K562 (cell line): Measurements from ENCODE around the gene GPRC5A. TPM values are rescaled to one million over a fixed set of nuclear protein-coding genes. Genes with fewer than 3 reads are reported as not detected.

Source experiments
- ATAC-seq: fragments of 200-7000 bp; cut with Tn5 transposase; 3 replicates; pipeline ENCODE4 v1.9.1; 2020; ENCODE audit warnings: moderate library complexity
- BruUV-seq: library from RNA; stranded (reverse); fragments of 400-500 nt; replicated peaks from 2 replicates; lab custom pipeline; 2021; lab: Mats Ljungman, UMichigan
- CTCF ChIA-PET: fragments of 300-600 bp; formaldehyde crosslinking; extraction: SDS; loops from one replicate; lab custom pipeline; 2021; ENCODE audit warnings: low intra/inter-chr PET ratio; lab: Yijun Ruan, JAX
- POLR2A ChIA-PET: fragments of 300-600, 350-650 bp; sonication (Branson Sonifier 250); formaldehyde crosslinking; extraction: SDS; loops from one replicate; lab custom pipeline; 2021; ENCODE audit warnings: antibody characterized with exemption, inconsistent platforms; lab: Yijun Ruan, JAX
- DNase-seq, 4 experiments: peaks; one replicate each; pipeline versions ENCODE4 v3.0.0 to v3.0.0-alpha.2; 2011 to 2018; ENCODE audit warnings: low spot score in 3 of 4, mixed read lengths in 3 of 4; ENCODE audit errors: extremely low read depth in 1 of 4
- FAIRE-seq: peaks from 2 replicates; lab custom pipeline; 2011; peaks lifted over from hg19 to GRCh38; lab: Jason Lieb, UNC
- H2AFZ ChIP-seq: 2 replicates; pipeline ENCODE4 v1.6.0; 2011; ENCODE audit warnings: low read depth, low read length, control low read depth, inconsistent platforms
- H3K27ac ChIP-seq: fragments of 200-600 bp; 3 replicates; pipeline ENCODE4 v1.8.0; 2011; ENCODE audit warnings: low read depth, mild to moderate bottlenecking, control low read depth, inconsistent platforms, low read length, moderate library complexity, mixed read lengths; ENCODE audit errors: extremely low read depth
- H3K27me3 ChIP-seq, 2 experiments: fragments of 300-600 bp in 1 of 2; 2 replicates in 1 of 2; 3 replicates in 1 of 2; pipeline versions ENCODE4 v1.6.0 to v1.8.0; 2011; ENCODE audit warnings: inconsistent platforms in 2 of 2, low read length in 2 of 2, mild to moderate bottlenecking in 1 of 2, mixed read lengths in 1 of 2, moderate library complexity in 1 of 2; ENCODE audit not compliant: control insufficient read depth in 2 of 2, insufficient read depth in 2 of 2
- H3K36me3 ChIP-seq: fragments of 300-600 bp; 3 replicates; pipeline ENCODE4 v1.8.0; 2011; ENCODE audit warnings: mild to moderate bottlenecking, low read length, inconsistent platforms; ENCODE audit not compliant: control insufficient read depth, insufficient read depth
- H3K4me1 ChIP-seq, 2 experiments: fragments of 200-600 bp in 1 of 2; replicated peaks in 1 of 2; 2 replicates in 1 of 2; 3 replicates in 1 of 2; pipeline versions ENCODE4 v1.5.1 to v1.8.0; 2011; ENCODE audit warnings: inconsistent platforms in 2 of 2, low read length in 2 of 2, mild to moderate bottlenecking in 1 of 2, mixed read lengths in 1 of 2, moderate library complexity in 1 of 2; ENCODE audit not compliant: control insufficient read depth in 2 of 2, insufficient read depth in 2 of 2
- H3K4me2 ChIP-seq: 2 replicates; pipeline ENCODE4 v1.6.1; 2011; ENCODE audit warnings: low read length, control low read depth, inconsistent platforms, mixed read lengths; ENCODE audit not compliant: insufficient read depth
- H3K4me3 ChIP-seq: fragments of 200-600 bp; sonication (generic), shearing (Covaris generic); 2 replicates; pipeline ENCODE4 v1.5.1; 2016; ENCODE audit warnings: control low read depth, inconsistent platforms
- H3K79me2 ChIP-seq: fragments of 200-600 bp; 3 replicates; pipeline ENCODE4 v1.8.0; 2011; ENCODE audit warnings: low read length, inconsistent platforms; ENCODE audit not compliant: control insufficient read depth, insufficient read depth
- H3K9ac ChIP-seq, 2 experiments: 2 replicates each; pipeline versions ENCODE4 v1.6.0 to v1.6.1; 2011; ENCODE audit warnings: low read depth in 2 of 2, low read length in 2 of 2, control low read depth in 1 of 2, inconsistent platforms in 1 of 2, mild to moderate bottlenecking in 1 of 2, mixed read lengths in 1 of 2; ENCODE audit not compliant: insufficient read depth in 1 of 2
- H3K9me1 ChIP-seq: one replicate; pipeline ENCODE4 v1.6.0; 2011; ENCODE audit warnings: inconsistent platforms, mild to moderate bottlenecking, low read length, moderate library complexity; ENCODE audit not compliant: control insufficient read depth, insufficient read depth
- H3K9me3 ChIP-seq: replicated peaks from 2 replicates; pipeline ENCODE4 v1.5.1; 2011; ENCODE audit warnings: low read depth, low read length, inconsistent platforms; ENCODE audit not compliant: control insufficient read depth, insufficient read depth
- H4K20me1 ChIP-seq: replicated peaks from 2 replicates; pipeline ENCODE4 v1.6.1; 2011; ENCODE audit warnings: low read length, inconsistent platforms, mixed read lengths; ENCODE audit not compliant: control insufficient read depth, insufficient read depth
- ARID4B ChIP-seq: sonication (generic); formaldehyde crosslinking; IDR thresholded peaks from 2 replicates; pipeline ENCODE4 v1.8.0; 2022; ENCODE audit warnings: mild to moderate bottlenecking, missing genetic modification reagents
- ATF7 ChIP-seq: fragments of 450-650 bp; IDR thresholded peaks from 2 replicates; pipeline ENCODE4 v1.7.1; 2014; ENCODE audit warnings: mild to moderate bottlenecking, moderate library complexity
- ETV5 ChIP-seq: sonication (generic); formaldehyde crosslinking; IDR thresholded peaks from 2 replicates; pipeline ENCODE4 v1.4.0; 2020; ENCODE audit warnings: low read depth, mild to moderate bottlenecking, missing genetic modification reagents
- FOXP1 ChIP-seq: sonication (generic); formaldehyde crosslinking; IDR thresholded peaks from 2 replicates; pipeline ENCODE4 v1.8.0; 2022; ENCODE audit warnings: mild to moderate bottlenecking, missing genetic modification reagents
- HDAC8 ChIP-seq: fragments of 450-650 bp; IDR thresholded peaks from 2 replicates; pipeline ENCODE4 v1.6.1; 2016; ENCODE audit warnings: mild to moderate bottlenecking, missing genetic modification characterization, moderate library complexity, missing compliant biosample characterization
- HLTF ChIP-seq: fragments of 450-650 bp; IDR thresholded peaks from 2 replicates; pipeline ENCODE4 v1.6.1; 2016
- KLF13 ChIP-seq: fragments of 450-650 bp; IDR thresholded peaks from 2 replicates; pipeline ENCODE4 v1.6.1; 2016; ENCODE audit warnings: missing genetic modification characterization, low read depth, mild to moderate bottlenecking, missing compliant biosample characterization, moderate library complexity, borderline replicate concordance
- MAFG ChIP-seq: fragments of 450-650 bp; conservative IDR thresholded peaks from 2 replicates; pipeline ENCODE4 v1.6.1; 2016; ENCODE audit warnings: missing genetic modification characterization, missing compliant biosample characterization
- SMAD2 ChIP-seq: fragments of 150-350 bp; IDR thresholded peaks from 2 replicates; pipeline ENCODE4 v1.6.1; 2014; ENCODE audit warnings: low read depth, mild to moderate bottlenecking, low read length
- ZKSCAN1 ChIP-seq: fragments of 150-350 bp; IDR thresholded peaks from 2 replicates; pipeline ENCODE4 v1.6.1; 2016; ENCODE audit warnings: low read depth, low read length
- WGBS: fragments of 100-300 bp; shearing (Covaris generic); methylation state at CpG from one replicate; pipeline ENCODE4 v1.1.6; 2016; ENCODE audit warnings: low coverage, mixed read lengths; ENCODE audit not compliant: insufficient coverage; ENCODE audit errors: missing lambda C conversion rate; 5-methylcytosine and 5-hydroxymethylcytosine counted together
- in situ Hi-C: fragments of 300-500 bp; cut with MboI; formaldehyde crosslinking; loops from 4 replicates; pipeline ENCODE4 v1.15.0; 2018; ENCODE audit warnings: inconsistent platforms, mixed read lengths
- intact Hi-C: fragments of 100-400 bp; cut with micrococcal nuclease; formaldehyde crosslinking; loops from 2 replicates; pipeline ENCODE4 v1.14.2; 2022
- polyA plus RNA-seq, 8 experiments: library from polyadenylated mRNA; depleted of rRNA in 4 of 8; stranded (reverse) in 5 of 8; unstranded in 3 of 8; fragments of >200 nt; fragmentation: Nextera tagmentation in 2 of 8; fragmentation: Illumina TruSeq in 1 of 8; extraction: Ambion mirVana in 2 of 8; extraction: Trizol in 1 of 8; gene quantifications; 2 replicates each; pipeline versions ENCODE4 v1.2.1 to v1.2.3, GENCODE V29; 2011 to 2014; ENCODE audit warnings: inconsistent platforms in 1 of 8, missing spikeins in 1 of 8
- total RNA-seq, 7 experiments: library from RNA; depleted of rRNA in 6 of 7; stranded (reverse); fragments of >200 nt in 6 of 7; fragmentation: Illumina TruSeq in 2 of 7; extraction: Trizol in 2 of 7; gene quantifications; 2 replicates each; pipeline versions ENCODE4 v1.2.1 to v1.2.3, GENCODE V29; 2011 to 2021; ENCODE audit warnings: low replicate concordance in 1 of 7
- TF ChIP-seq, protein P1 (sequence below), 2 experiments: IDR thresholded peaks; 2 replicates each; pipeline ENCODE4 v1.6.1; 2011; ENCODE audit warnings: borderline replicate concordance in 1 of 2, control low read depth in 1 of 2, low read depth in 1 of 2, low read length in 1 of 2, mild to moderate bottlenecking in 1 of 2, mixed read lengths in 1 of 2, moderate library complexity in 1 of 2; ENCODE audit not compliant: insufficient read depth in 1 of 2, insufficient read length in 1 of 2, poor library complexity in 1 of 2, severe bottlenecking in 1 of 2; ENCODE audit errors: extremely low read depth in 1 of 2
- TF ChIP-seq, protein P2 (sequence below): fragments of 250-450 bp; sonication (Bioruptor Pico); IDR thresholded peaks from 2 replicates; pipeline ENCODE4 v1.5.0; 2021

The GPRC5A gene
- total and polyA plus RNA-seq, 9 of the 15 experiments (the other 6 are each of a cell fraction or from before 2014, with no cell fraction given): 0.01 to 0.64 (median 0.08) TPM; not detected in 6

GRCh38 chr12:12897302-12897701 lies 5.9 kb downstream of the GPRC5A start:
- in situ Hi-C loops (no loop called here), intact Hi-C loops (no loop called here)
- Histone ChIP-seq H4K20me1 (0 out of 2 replicates have a peak, but pooled peaks cover 4% of the 10 kb centered on the region), H3K4me3 (no peak overlapping the region), H3K4me1 (no peaks in the 10 kb centered on the region; a peak in 1 of 5 replicates), H3K79me2 (no peaks in the 10 kb centered on the region), H3K4me2 (no peak overlapping the region), H3K27ac (no peak overlapping the region), H3K36me3 (no peaks in the 10 kb centered on the region), H3K9me1 (no peaks in the 10 kb centered on the region), H3K9ac (no peak overlapping the region), H3K27me3 (peaks cover 21 to 37% of the 10 kb centered on the region in 2 experiments), H2AFZ (no peak overlapping the region), H3K9me3 (no peaks in the 10 kb centered on the region)
- ChIA-PET POLR2A (no interaction called here), CTCF (interaction anchor here (0.6 kb wide), 1 partner anchor 29 kb away, joined by 5 read pairs; no protein-coding TSS in a partner anchor)
- TF ChIP-seq, protein P1, sequence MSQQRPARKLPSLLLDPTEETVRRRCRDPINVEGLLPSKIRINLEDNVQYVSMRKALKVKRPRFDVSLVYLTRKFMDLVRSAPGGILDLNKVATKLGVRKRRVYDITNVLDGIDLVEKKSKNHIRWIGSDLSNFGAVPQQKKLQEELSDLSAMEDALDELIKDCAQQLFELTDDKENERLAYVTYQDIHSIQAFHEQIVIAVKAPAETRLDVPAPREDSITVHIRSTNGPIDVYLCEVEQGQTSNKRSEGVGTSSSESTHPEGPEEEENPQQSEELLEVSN (IDR thresholded peaks at IDR 0.05; ENCODE audit: borderline replicate concordance in 1 of 2, extremely low read depth in 1 of 2, insufficient read depth in 1 of 2, insufficient read length in 1 of 2, low read depth in 1 of 2, low read length in 1 of 2, poor library complexity in 1 of 2, severe bottlenecking in 1 of 2): no peak
- no peak for TF ChIP-seq HLTF
- no peak for TF ChIP-seq SMAD2
- TF ChIP-seq, protein P2, sequence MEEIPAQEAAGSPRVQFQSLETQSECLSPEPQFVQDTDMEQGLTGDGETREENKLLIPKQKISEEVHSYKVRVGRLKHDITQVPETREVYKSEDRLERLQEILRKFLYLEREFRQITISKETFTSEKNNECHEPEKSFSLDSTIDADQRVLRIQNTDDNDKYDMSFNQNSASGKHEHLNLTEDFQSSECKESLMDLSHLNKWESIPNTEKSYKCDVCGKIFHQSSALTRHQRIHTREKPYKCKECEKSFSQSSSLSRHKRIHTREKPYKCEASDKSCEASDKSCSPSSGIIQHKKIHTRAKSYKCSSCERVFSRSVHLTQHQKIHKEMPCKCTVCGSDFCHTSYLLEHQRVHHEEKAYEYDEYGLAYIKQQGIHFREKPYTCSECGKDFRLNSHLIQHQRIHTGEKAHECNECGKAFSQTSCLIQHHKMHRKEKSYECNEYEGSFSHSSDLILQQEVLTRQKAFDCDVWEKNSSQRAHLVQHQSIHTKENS: no peak
- TF ChIP-seq ATF7: no peak
- no peak for TF ChIP-seq HDAC8 (tag)
- TF ChIP-seq MAFG (tag): no peak
- no peak for TF ChIP-seq KLF13 (tag)
- no peak for TF ChIP-seq ZKSCAN1
- no peak for TF ChIP-seq FOXP1
- no peak for TF ChIP-seq ARID4B (CRISPR knock-in tag)
- TF ChIP-seq ETV5 (CRISPR knock-in tag): no peak
- 7% methylated on average over 3 of the region's 6 CpGs for WGBS
- ATAC-seq (no peak), DNase-seq (no peak), FAIRE-seq (no peak)
- BruUV-seq: no TSS peak
